HepG2 (cell line): ENCODE data around the gene TMEM131.

Experiments
- BRD4 ChIP-seq: sonication (generic); formaldehyde crosslinking; IDR thresholded peaks from 2 replicates; pipeline ENCODE4 v1.4.0; 2020; ENCODE audit warnings: missing genetic modification reagents
- CTCF ChIP-seq: sonication (generic); formaldehyde crosslinking; IDR thresholded peaks from 2 replicates; pipeline ENCODE4 v1.5.0; 2020; ENCODE audit warnings: mild to moderate bottlenecking, missing genetic modification reagents, moderate library complexity
- YY1 ChIP-seq: IDR thresholded peaks from 2 replicates; pipeline ENCODE4 v1.6.1; 2011; ENCODE audit warnings: low read length, low read depth, moderate library complexity, mild to moderate bottlenecking; ENCODE audit not compliant: insufficient read depth, insufficient replicate concordance

- TF ChIP-seq CTCF (CRISPR knock-in tag): no peak
- TF ChIP-seq YY1: no peak
- TF ChIP-seq BRD4: no peak
These were observed 240.9 kb downstream of the TMEM131 start for GRCh38 chr2:97754690-97755346.
